ENCODE measurements around the gene MAP3K2. TPM values are rescaled to one million over a fixed set of nuclear protein-coding genes. Genes with fewer than 3 reads are reported as not detected.

MAP3K2 gene
- total RNA-seq, 4 donors from 2014 or later: 58.9 to 68.5 (median 63.0) TPM

DNA sequence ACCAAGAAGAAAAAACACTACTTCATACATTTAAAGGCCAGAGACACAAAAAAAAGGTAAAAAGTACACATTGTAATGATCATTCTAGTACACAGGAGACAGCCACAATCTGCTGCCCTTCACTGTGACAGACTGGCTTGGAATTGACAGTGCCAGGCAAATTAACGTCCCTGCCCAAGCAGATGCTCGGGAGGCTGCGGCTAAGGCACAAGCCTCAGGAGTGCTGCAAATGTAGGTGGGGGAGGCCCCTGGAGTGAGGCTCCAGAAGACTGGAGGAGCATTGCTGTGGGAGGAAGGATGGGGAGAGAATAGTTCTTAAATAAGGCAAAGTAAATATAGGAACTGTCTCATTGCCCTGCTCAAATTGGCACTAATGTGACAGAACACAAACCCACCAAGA, 112.4 kb downstream of the MAP3K2 start:
- intact Hi-C loops (cut with DNase I; ENCODE audit: low total_unique reads): no loop called here
- TF ChIP-seq, protein P1, sequence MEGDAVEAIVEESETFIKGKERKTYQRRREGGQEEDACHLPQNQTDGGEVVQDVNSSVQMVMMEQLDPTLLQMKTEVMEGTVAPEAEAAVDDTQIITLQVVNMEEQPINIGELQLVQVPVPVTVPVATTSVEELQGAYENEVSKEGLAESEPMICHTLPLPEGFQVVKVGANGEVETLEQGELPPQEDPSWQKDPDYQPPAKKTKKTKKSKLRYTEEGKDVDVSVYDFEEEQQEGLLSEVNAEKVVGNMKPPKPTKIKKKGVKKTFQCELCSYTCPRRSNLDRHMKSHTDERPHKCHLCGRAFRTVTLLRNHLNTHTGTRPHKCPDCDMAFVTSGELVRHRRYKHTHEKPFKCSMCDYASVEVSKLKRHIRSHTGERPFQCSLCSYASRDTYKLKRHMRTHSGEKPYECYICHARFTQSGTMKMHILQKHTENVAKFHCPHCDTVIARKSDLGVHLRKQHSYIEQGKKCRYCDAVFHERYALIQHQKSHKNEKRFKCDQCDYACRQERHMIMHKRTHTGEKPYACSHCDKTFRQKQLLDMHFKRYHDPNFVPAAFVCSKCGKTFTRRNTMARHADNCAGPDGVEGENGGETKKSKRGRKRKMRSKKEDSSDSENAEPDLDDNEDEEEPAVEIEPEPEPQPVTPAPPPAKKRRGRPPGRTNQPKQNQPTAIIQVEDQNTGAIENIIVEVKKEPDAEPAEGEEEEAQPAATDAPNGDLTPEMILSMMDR (IDR thresholded peaks at IDR 0.05): no peak
- TF ChIP-seq POLR2A (IDR thresholded peaks at IDR 0.05): no peak
- WGBS, 2 donors: 88 to 91% methylated on average over 3 of the region's 3 CpGs
- peak in 1 of 2 donors; percentile 32 for DNase-seq (ENCODE audit: low spot score in 2 of 2)
- no peak overlapping the region for H3K4me3 ChIP-seq (ENCODE audit: low read depth, poor library complexity, severe bottlenecking)

DNA sequence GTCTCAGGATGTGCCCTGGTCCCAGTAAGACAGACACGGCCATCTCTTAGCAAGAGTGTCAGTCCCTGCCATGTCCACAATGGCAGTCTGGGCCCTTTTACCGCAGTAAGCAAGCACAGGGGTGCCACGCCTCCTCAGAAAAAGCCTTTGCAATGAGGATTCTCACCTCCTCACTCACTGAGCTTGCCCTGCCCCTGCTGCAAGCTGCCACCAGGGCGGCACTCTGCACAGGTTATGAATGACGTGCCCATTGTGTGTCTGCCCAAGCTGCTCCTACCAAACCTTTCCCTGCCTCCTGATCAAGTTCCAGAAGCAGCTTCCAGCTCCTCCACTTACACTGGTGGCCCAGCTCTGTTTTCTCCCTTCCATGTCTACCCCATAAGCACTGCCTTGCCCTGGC, 117.1 kb downstream of the MAP3K2 start:
- TF ChIP-seq, protein P1 (IDR thresholded peaks at IDR 0.05): no peak
- no peak for TF ChIP-seq POLR2A (IDR thresholded peaks at IDR 0.05)
- no peak for DNase-seq (ENCODE audit: low spot score in 2 of 2)
- intact Hi-C loops (cut with DNase I; ENCODE audit: low total_unique reads): no loop called here
- 98% methylated on average over 5 of the region's 5 CpGs for WGBS, 2 donors
- no peak overlapping the region for H3K4me3 ChIP-seq (ENCODE audit: low read depth, poor library complexity, severe bottlenecking)

DNA sequence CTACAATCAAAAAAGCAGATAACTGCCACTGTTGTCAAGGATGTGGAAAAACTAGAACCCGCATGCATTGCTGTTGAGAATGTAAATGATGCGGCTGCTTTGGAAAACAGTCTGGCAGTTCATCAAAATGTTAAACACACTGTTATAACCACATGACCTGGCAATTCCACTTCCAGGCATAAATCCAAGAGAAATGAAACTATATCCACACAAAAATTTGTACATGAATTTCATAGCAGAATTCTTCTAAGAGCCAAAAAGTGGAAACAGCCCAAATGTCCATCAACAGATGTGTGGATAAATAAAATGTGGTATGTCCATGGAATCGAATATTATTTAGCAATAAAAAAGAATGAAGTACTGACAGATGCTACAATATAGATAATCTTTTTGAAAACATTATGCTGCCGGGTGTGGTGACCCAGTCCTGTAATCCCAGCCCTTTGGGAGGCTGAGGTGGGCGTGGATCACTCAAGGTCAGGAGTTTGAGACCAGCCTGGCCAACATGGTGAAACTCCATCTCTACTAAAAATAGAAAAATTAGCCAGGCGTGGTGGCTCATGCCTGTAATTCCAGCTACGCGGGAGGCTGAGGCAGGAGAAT, 125.9 kb downstream of the MAP3K2 start:
- TF ChIP-seq, protein P1 (IDR thresholded peaks at IDR 0.05): no peak
- TF ChIP-seq POLR2A (IDR thresholded peaks at IDR 0.05): no peak
- no peak overlapping the region for H3K4me3 ChIP-seq (ENCODE audit: low read depth, poor library complexity, severe bottlenecking)
- WGBS, 2 donors: 78 to 79% methylated on average over 8 of the region's 8 CpGs
- intact Hi-C loops (cut with DNase I; ENCODE audit: low total_unique reads): no loop called here
- DNase-seq (ENCODE audit: low spot score in 2 of 2): peak in 1 of 2 donors; percentile 49

DNA sequence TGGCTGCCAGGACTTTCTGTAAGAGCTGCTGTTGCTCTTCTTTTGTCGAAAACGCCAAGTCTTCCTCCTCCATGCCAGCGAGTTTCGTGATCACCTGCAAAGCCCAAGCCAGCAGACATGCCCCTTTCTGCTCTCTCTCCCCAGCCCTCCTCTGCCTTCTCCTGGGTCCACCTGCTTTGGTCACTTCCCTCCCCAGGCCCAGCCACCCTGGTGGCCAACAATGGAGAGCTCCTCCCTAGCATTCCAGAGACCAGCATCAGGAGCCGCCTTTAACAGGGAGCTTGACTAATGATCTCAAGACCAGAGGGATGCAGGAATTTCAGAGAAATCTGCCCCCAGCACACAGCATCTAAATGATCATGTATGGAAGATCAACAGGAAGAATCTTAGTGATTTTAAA, 128.4 kb downstream of the MAP3K2 start:
- no peak for TF ChIP-seq POLR2A (IDR thresholded peaks at IDR 0.05)
- TF ChIP-seq, protein P1 (IDR thresholded peaks at IDR 0.05): no peak
- no peak overlapping the region for H3K4me3 ChIP-seq (ENCODE audit: low read depth, poor library complexity, severe bottlenecking)
- intact Hi-C loops (cut with DNase I; ENCODE audit: low total_unique reads): no loop called here
- DNase-seq (ENCODE audit: low spot score in 2 of 2): peak in 1 of 2 donors; percentile 21
- 60 to 67% methylated on average over 5 of the region's 5 CpGs for WGBS, 2 donors

DNA sequence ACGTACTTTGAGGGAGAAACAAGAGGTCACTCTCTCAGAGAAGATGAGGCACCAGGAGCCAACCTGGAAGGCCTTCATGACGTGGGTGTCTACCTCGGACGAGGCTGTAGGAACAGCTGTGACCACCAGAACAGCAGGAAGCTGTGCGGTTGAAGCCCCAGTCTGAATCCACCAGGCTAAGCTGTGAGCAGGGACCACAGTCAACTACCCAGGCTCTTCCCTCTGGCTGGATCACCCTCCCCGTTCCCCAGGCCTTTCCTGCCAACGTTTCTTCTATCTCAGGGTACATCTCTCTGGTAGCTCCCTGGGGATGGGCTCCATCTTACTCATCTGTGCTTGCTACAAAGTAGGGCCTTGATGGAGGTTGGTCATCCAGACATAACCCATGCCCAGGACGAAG, 130.9 kb downstream of the MAP3K2 start:
- TF ChIP-seq, protein P1 (IDR thresholded peaks at IDR 0.05): no peak
- TF ChIP-seq POLR2A (IDR thresholded peaks at IDR 0.05): no peak
- intact Hi-C loops (cut with DNase I; ENCODE audit: low total_unique reads): no loop called here
- no peak overlapping the region for H3K4me3 ChIP-seq (ENCODE audit: low read depth, poor library complexity, severe bottlenecking)
- peak in 1 of 2 donors; percentile 72 for DNase-seq (ENCODE audit: low spot score in 2 of 2)
- 72 to 74% methylated on average over 8 of the region's 8 CpGs for WGBS, 2 donors

DNA sequence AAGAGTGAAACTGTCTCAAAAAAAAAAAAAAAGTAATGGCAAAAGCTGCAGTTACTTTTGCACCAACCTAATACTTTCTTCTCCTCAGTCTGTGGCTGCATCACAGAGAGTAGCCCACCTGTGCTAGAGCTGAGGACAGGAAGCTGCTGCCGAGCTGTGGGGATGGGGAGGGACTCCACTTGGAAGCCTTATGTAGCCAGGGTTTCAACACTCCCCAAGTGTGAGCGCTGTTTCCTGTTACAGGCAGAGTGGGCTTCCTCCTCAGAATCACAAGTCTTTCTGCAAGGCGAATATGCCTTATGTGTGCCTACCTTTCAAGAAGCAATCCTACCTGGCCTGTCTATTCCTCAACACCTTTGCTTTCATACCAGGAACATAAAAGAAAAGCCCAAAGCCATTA, 131.4 kb downstream of the MAP3K2 start:
- intact Hi-C loops (cut with DNase I; ENCODE audit: low total_unique reads): no loop called here
- DNase-seq (ENCODE audit: low spot score in 2 of 2): no peak
- 93 to 98% methylated on average over 3 of the region's 3 CpGs for WGBS, 2 donors
- no peak overlapping the region for H3K4me3 ChIP-seq (ENCODE audit: low read depth, poor library complexity, severe bottlenecking)
- TF ChIP-seq, protein P1 (IDR thresholded peaks at IDR 0.05): no peak
- no peak for TF ChIP-seq POLR2A (IDR thresholded peaks at IDR 0.05)
